ENCODE data around the gene ZFYVE28. TPM values are rescaled to one million over a fixed set of nuclear protein-coding genes. Genes with fewer than 3 reads are reported as not detected.

ZFYVE28 gene
- total RNA-seq, 1 donor, result 10.5 TPM

DNA sequence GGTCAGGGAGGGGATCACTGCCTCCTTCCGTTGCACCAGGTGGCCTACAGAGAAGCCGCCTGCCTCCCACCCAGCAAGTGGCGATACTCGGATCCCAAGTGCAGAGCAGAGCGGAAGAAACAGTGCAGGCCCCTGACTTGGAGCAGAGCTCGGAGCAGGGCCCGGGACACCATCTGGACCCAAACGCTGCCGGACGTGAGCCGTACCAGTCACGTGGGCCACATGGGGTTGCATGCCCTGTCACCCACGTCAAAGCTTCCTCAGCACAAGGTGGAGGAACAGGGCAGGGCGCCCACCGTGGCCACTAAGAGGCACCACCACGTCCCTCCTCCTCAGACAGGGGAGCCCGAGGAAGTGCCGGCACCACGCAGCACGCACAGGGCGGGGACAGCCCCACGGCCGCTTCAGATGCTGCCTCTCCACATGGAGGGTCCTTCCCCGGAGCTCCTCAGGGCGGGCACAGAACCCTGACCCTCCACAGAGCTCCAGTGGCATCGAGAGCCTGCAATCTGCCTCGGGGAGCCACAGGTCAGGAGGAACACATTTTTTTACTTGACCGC lies 18.7 kb downstream of the ZFYVE28 start:
- H4K20me1 ChIP-seq (ENCODE audit: insufficient read depth, low read length), result no peaks in the 10 kb centered on the region
- H3K79me2 ChIP-seq (ENCODE audit: insufficient read depth, low read length), result no peaks in the 10 kb centered on the region
- peaks cover 9% of the 10 kb centered on the region for H3K4me1 ChIP-seq (ENCODE audit: insufficient read depth, low read length)
- H3K27me3 ChIP-seq (ENCODE audit: insufficient read depth, low read length), result peaks cover 7% of the 10 kb centered on the region
- H3K27ac ChIP-seq (ENCODE audit: low read depth, low read length), result no peak overlapping the region
- H3K4me2 ChIP-seq (ENCODE audit: insufficient read depth, low read length), result no peak overlapping the region
- no peak for DNase-seq (ENCODE audit: insufficient read length, low spot score, missing footprints)
- TF ChIP-seq, protein P1, sequence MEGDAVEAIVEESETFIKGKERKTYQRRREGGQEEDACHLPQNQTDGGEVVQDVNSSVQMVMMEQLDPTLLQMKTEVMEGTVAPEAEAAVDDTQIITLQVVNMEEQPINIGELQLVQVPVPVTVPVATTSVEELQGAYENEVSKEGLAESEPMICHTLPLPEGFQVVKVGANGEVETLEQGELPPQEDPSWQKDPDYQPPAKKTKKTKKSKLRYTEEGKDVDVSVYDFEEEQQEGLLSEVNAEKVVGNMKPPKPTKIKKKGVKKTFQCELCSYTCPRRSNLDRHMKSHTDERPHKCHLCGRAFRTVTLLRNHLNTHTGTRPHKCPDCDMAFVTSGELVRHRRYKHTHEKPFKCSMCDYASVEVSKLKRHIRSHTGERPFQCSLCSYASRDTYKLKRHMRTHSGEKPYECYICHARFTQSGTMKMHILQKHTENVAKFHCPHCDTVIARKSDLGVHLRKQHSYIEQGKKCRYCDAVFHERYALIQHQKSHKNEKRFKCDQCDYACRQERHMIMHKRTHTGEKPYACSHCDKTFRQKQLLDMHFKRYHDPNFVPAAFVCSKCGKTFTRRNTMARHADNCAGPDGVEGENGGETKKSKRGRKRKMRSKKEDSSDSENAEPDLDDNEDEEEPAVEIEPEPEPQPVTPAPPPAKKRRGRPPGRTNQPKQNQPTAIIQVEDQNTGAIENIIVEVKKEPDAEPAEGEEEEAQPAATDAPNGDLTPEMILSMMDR (IDR thresholded peaks at IDR 0.05; ENCODE audit: extremely low read depth, low read depth, low read length), result no peak
- no peaks in the 10 kb centered on the region for H3K36me3 ChIP-seq (ENCODE audit: insufficient read depth, low read length)
- H2AFZ ChIP-seq (ENCODE audit: low read length), result no peak overlapping the region
- no peaks in the 10 kb centered on the region for H3K9me3 ChIP-seq (ENCODE audit: low read depth, low read length)
- H3K4me3 ChIP-seq (ENCODE audit: insufficient read depth, low read length), result no peak overlapping the region

DNA sequence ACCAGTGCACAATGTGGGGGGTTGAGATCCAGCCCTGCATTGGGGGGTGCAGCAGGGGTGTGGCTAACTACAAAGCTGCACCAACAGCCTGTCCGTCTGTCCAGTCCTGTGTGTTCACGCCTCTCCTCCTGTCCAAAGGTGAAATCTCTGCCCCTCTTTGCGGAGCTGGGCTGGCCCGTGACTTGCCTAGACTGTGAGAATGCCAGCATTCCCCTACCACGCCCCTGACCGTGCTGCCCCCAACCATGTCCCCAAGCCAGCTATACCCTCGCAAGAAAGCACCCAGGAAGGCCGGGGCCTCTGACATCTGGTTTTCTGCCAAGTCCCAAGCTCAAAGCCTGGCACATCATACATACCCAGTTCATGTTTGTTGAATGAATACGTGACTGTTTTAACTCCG lies 19.2 kb downstream of the ZFYVE28 start:
- H3K4me3 ChIP-seq (ENCODE audit: insufficient read depth, low read length), result no peak overlapping the region
- H3K27ac ChIP-seq (ENCODE audit: low read depth, low read length), result no peak overlapping the region
- H2AFZ ChIP-seq (ENCODE audit: low read length), result no peak overlapping the region
- H3K9me3 ChIP-seq (ENCODE audit: low read depth, low read length), result no peaks in the 10 kb centered on the region
- TF ChIP-seq, protein P1 (IDR thresholded peaks at IDR 0.05; ENCODE audit: extremely low read depth, low read depth, low read length), result no peak
- no peaks in the 10 kb centered on the region for H3K79me2 ChIP-seq (ENCODE audit: insufficient read depth, low read length)
- peaks cover 11% of the 10 kb centered on the region for H3K27me3 ChIP-seq (ENCODE audit: insufficient read depth, low read length)
- H3K4me2 ChIP-seq (ENCODE audit: insufficient read depth, low read length), result no peak overlapping the region
- no peaks in the 10 kb centered on the region for H3K36me3 ChIP-seq (ENCODE audit: insufficient read depth, low read length)
- H4K20me1 ChIP-seq (ENCODE audit: insufficient read depth, low read length), result no peaks in the 10 kb centered on the region
- DNase-seq (ENCODE audit: insufficient read length, low spot score, missing footprints), result peak; percentile 51
- peaks cover 9% of the 10 kb centered on the region for H3K4me1 ChIP-seq (ENCODE audit: insufficient read depth, low read length)

DNA sequence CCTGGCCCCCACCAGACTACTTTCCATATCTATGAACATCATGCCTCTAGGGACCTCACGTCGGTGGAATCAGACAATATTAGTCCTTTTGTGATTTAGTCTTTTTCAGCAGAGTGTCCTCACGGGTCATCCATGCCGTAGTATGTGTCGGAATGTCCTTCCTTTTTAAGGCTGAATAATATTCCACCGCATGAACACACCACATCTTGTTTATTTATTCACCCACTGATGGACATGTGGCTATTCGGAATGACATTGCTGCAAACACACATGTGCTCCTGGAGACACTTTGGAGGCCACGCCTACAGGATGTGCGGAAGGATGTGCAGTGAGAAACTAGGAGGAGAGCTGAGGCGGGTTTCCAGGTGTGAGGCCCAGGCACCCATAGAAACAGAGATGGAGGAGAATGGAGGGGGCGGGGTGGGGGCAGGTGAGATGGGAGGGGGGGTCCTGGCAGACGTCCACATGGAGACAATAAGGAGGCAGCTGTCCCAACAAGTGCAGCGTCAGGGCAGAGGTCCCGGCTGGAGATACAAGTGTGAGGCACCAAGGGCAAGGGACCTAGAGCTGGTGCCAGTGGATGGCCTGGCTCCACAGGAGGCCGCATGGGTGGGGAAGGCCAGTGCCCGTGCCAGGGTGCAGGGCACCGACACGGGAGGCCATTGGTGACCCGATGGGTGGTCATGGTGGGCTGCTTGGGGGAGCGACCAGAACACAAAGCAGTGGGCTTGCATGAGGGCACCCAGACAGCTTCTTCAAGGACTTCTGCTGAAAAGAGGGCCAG lies 20.7 kb downstream of the ZFYVE28 start:
- peaks cover 9% of the 10 kb centered on the region for H3K4me1 ChIP-seq (ENCODE audit: insufficient read depth, low read length)
- no peaks in the 10 kb centered on the region for H3K36me3 ChIP-seq (ENCODE audit: insufficient read depth, low read length)
- peak; percentile 34 for DNase-seq (ENCODE audit: insufficient read length, low spot score, missing footprints)
- H2AFZ ChIP-seq (ENCODE audit: low read length), result no peak overlapping the region
- H3K27ac ChIP-seq (ENCODE audit: low read depth, low read length), result no peak overlapping the region
- TF ChIP-seq, protein P1 (IDR thresholded peaks at IDR 0.05; ENCODE audit: extremely low read depth, low read depth, low read length), result no peak
- no peaks in the 10 kb centered on the region for H4K20me1 ChIP-seq (ENCODE audit: insufficient read depth, low read length)
- H3K79me2 ChIP-seq (ENCODE audit: insufficient read depth, low read length), result no peaks in the 10 kb centered on the region
- H3K9me3 ChIP-seq (ENCODE audit: low read depth, low read length), result no peaks in the 10 kb centered on the region
- H3K27me3 ChIP-seq (ENCODE audit: insufficient read depth, low read length), result peaks cover 24% of the 10 kb centered on the region
- H3K4me2 ChIP-seq (ENCODE audit: insufficient read depth, low read length), result no peak overlapping the region
- no peak overlapping the region for H3K4me3 ChIP-seq (ENCODE audit: insufficient read depth, low read length)

DNA sequence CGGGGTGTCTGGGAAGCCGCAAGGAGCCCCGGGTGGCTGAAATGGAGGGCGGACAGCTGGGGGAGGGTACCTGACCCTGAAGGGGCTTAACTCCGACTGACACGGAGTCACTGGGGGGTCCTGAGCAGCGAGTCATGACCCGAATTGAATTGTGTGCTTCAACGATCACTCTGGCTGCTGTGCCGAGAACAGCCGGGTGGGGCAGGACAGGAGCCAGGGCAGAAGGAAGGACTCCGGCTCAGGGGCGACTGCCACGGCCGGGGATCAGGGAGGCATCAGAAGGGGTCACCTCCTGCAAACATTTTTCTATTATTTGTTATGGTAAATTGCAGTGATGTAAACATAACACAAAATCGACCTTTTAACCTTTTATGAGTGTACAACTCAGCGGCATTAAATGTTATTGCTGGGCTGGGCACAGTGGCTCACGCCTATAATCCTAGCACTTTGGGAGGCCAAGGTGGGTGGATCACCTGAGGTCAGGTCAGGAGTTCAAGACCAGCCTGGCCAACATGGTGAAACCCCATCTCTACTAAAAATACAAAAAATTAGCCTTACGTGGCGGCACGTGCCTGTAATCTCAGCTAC lies 21.6 kb downstream of the ZFYVE28 start:
- no peak overlapping the region for H2AFZ ChIP-seq (ENCODE audit: low read length)
- no peak overlapping the region for H3K4me2 ChIP-seq (ENCODE audit: insufficient read depth, low read length)
- H3K36me3 ChIP-seq (ENCODE audit: insufficient read depth, low read length), result no peaks in the 10 kb centered on the region
- H4K20me1 ChIP-seq (ENCODE audit: insufficient read depth, low read length), result no peaks in the 10 kb centered on the region
- no peaks in the 10 kb centered on the region for H3K9me3 ChIP-seq (ENCODE audit: low read depth, low read length)
- H3K27ac ChIP-seq (ENCODE audit: low read depth, low read length), result no peak overlapping the region
- no peaks in the 10 kb centered on the region for H3K79me2 ChIP-seq (ENCODE audit: insufficient read depth, low read length)
- DNase-seq (ENCODE audit: insufficient read length, low spot score, missing footprints), result peak; percentile 44
- H3K27me3 ChIP-seq (ENCODE audit: insufficient read depth, low read length), result peaks cover 27% of the 10 kb centered on the region
- TF ChIP-seq, protein P1 (IDR thresholded peaks at IDR 0.05; ENCODE audit: extremely low read depth, low read depth, low read length), result no peak
- H3K4me1 ChIP-seq (ENCODE audit: insufficient read depth, low read length), result peaks cover 3% of the 10 kb centered on the region
- H3K4me3 ChIP-seq (ENCODE audit: insufficient read depth, low read length), result no peak overlapping the region

Data from osteoblast (primary cell).